Aorta (tissue), 5 donors: ENCODE results near the gene DNAH11. TPM values are rescaled to one million over a fixed set of nuclear protein-coding genes. Genes with fewer than 3 reads are reported as not detected.
"Not testable (repeated sequence)": the region's sequence is repeated elsewhere in the genome, so short reads cannot be mapped to it uniquely, and the experiment has no call there.

ENCODE experiments used
- ATAC-seq: fragments of 200-7000 bp; cut with Tn5 transposase; one replicate; pipeline ENCODE4 v1.9.1; 2022; ENCODE audit warnings: moderate library complexity; ENCODE audit not compliant: low FRiP score
- DNase-seq, 2 donors: peaks; one replicate each; pipeline ENCODE4 v3.0.0-alpha.2; 2020
- H3K27ac ChIP-seq, 2 donors: one replicate each; pipeline ENCODE4 v1.5.1; 2013; ENCODE audit warnings: low read length in 2 of 2, mild to moderate bottlenecking in 2 of 2, moderate library complexity in 2 of 2, control low read depth in 1 of 2, inconsistent platforms in 1 of 2, low read depth in 1 of 2
- H3K27me3 ChIP-seq, 2 donors: one replicate each; pipeline ENCODE4 v1.6.1; 2013; ENCODE audit warnings: control low read depth in 1 of 2, low read length in 1 of 2, mild to moderate bottlenecking in 1 of 2, moderate library complexity in 1 of 2; ENCODE audit not compliant: insufficient read depth in 2 of 2, control insufficient read depth in 1 of 2
- H3K36me3 ChIP-seq, 2 donors: one replicate each; pipeline ENCODE4 v1.6.1; 2013; ENCODE audit warnings: control low read depth in 1 of 2, low read length in 1 of 2, mild to moderate bottlenecking in 1 of 2; ENCODE audit not compliant: insufficient read depth in 2 of 2, control insufficient read depth in 1 of 2
- H3K4me1 ChIP-seq, 2 donors: one replicate each; pipeline ENCODE4 v1.6.1; 2013; ENCODE audit warnings: low read length in 2 of 2, control low read depth in 1 of 2, mild to moderate bottlenecking in 1 of 2, moderate library complexity in 1 of 2; ENCODE audit not compliant: insufficient read depth in 2 of 2, control insufficient read depth in 1 of 2
- H3K4me3 ChIP-seq, 2 donors: one replicate each; pipeline ENCODE4 v1.5.1; 2013; ENCODE audit warnings: low read length in 2 of 2, control low read depth in 1 of 2, mild to moderate bottlenecking in 1 of 2
- H3K9me3 ChIP-seq: one replicate; pipeline ENCODE4 v1.6.1; 2013; ENCODE audit warnings: mild to moderate bottlenecking, low read length; ENCODE audit not compliant: control insufficient read depth
- WGBS, 2 donors: extraction: QIAGEN DNeasy Blood & Tissue Kit; methylation state at CpG; one replicate each; pipeline ENCODE4 v1.1.7; 2013; 5-methylcytosine and 5-hydroxymethylcytosine counted together
- intact Hi-C, 2 donors: fragments of 100-400 bp; cut with DNase I; formaldehyde crosslinking; loops; one replicate each; pipeline versions ENCODE4 v1.14.2 to v1.15.0; 2022
- polyA plus RNA-seq, 2 donors: library from polyadenylated mRNA; stranded (reverse); fragments of 200-250 nt; gene quantifications; one replicate each; pipeline ENCODE4 v1.2.3, GENCODE V29; 2013
- total RNA-seq, 2 donors: library from RNA; stranded (reverse); fragmentation: NEBNext Ultra II Directional; extraction: Animal tissue kit (Norgen Biotek cat#: 25700); gene quantifications; one replicate each; pipeline ENCODE4 v1.2.1, GENCODE V29; 2021
- donor health status: healthy with polysubstance abuse.
- donor health status: Bipolar disorder and iron deficiency.
- donor health status: DM: no; HTN: no; CAD: no.
- donor health status: DM: no; HTN: no; CAD: no.
- donor health status: DM: yes; HTN: yes; CAD: no.

Gene DNAH11
- total and polyA plus RNA-seq, 4 donors: 2.5 to 3.3 (median 2.6) TPM; not detected in 1

DNA sequence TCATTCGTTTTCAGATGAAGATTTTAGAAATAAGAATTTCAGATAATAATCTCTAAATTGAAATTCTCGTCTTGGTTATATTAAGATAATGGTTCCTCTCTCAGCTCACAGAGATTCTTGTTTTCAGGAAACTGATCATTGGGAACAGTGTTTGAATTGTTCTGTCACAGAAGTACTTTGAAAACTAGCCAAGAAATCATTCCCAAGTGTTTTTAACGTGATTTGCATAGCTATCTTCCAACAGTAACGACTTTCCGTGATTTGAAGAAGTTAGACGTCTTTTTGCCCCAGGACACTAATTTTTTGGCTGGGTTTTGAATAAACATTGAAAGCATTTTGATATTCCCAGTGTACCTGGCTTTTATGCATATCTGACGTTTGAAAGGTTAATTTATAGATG lies 286.9 kb downstream of the DNAH11 start:
- H3K4me1 ChIP-seq: no peaks in the 10 kb centered on the region
- no peak overlapping the region for H3K27ac ChIP-seq
- ATAC-seq (no peak), DNase-seq (no peak)
- no peaks in the 10 kb centered on the region for H3K27me3 ChIP-seq
- no peaks in the 10 kb centered on the region for H3K9me3 ChIP-seq
- no peak overlapping the region for H3K4me3 ChIP-seq
- 66 to 75% methylated on average over 7 of the region's 7 CpGs for WGBS, 2 donors
- intact Hi-C loops: no loop called here
- no peaks in the 10 kb centered on the region for H3K36me3 ChIP-seq

GRCh38 chr7:21844742-21845141 lies 301.9 kb downstream of the DNAH11 start:
- WGBS, 2 donors: 34 to 42% methylated on average over 1 of the region's 1 CpG
- no peak for ATAC-seq

GRCh38 chr7:21850531-21851285 lies 307.9 kb downstream of the DNAH11 start:
- no peak for DNase-seq
- Histone ChIP-seq H3K4me1 (no peaks in the 10 kb centered on the region), H3K36me3 (no peaks in the 10 kb centered on the region), H3K27me3 (no peaks in the 10 kb centered on the region), H3K4me3 (no peak overlapping the region), H3K27ac (no peak overlapping the region), H3K9me3 (no peaks in the 10 kb centered on the region)
- 69 to 84% methylated on average over 4 to 5 of the region's 5 CpGs for WGBS, 2 donors
- intact Hi-C loops: no loop called here
- no peak for ATAC-seq

More at GRCh38 chr7:21844742-21845141, 301.9 kb downstream of the DNAH11 start:
- Histone ChIP-seq H3K4me3 (no peak overlapping the region), H3K27me3 (no peaks in the 10 kb centered on the region), H3K36me3 (no peaks in the 10 kb centered on the region), H3K9me3 (peaks cover 2% of the 10 kb centered on the region), H3K4me1 (no peaks in the 10 kb centered on the region), H3K27ac (no peak overlapping the region)
- no peak for DNase-seq
- intact Hi-C loops: no loop called here

- Histone ChIP-seq H3K27ac (no peak overlapping the region), H3K36me3 (no peaks in the 10 kb centered on the region), H3K9me3 (no peaks in the 10 kb centered on the region), H3K27me3 (no peaks in the 10 kb centered on the region), H3K4me1 (no peaks in the 10 kb centered on the region), H3K4me3 (no peak overlapping the region)
- intact Hi-C loops: no loop called here
- no peak for ATAC-seq
- 38 to 43% methylated on average over 6 of the region's 6 CpGs for WGBS, 2 donors
- no peak for DNase-seq
Observed at GRCh38 chr7:21851559-21851967, 308.7 kb downstream of the DNAH11 start.

DNA sequence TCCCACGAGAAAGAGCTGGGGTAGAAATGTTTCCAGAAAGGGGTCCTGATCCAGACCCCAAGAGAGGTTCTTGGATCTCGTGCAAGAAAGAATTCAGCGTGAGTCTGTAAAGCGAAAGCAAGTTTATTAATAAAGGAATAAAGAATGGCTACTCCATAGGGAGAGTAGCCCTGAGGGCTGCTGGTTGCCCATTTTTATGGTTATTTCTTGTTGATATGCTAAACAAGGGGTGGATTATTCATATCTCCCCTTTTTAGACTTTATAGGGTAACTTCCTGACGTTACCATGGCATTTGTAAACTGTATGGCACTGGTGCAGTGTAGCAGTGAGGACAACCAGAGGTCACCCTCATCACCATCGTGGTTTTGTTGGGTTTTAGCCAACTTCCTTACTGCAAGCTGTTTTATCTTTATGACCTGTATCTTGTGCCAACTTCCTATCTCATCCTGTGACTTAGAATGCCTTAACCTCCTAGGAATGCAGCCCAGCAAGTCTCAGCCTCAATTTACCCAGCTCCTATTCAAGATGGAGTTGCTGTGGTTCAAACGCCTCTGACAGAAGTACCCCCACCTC lies 322.9 kb downstream of the DNAH11 start:
- intact Hi-C loops, ATAC-seq, H3K4me1 ChIP-seq, H3K4me3 ChIP-seq, DNase-seq, H3K36me3 ChIP-seq, H3K27ac ChIP-seq, H3K9me3 ChIP-seq, H3K27me3 ChIP-seq: not testable (repeated sequence)
- WGBS, 2 donors: 63 to 65% methylated on average over 7 of the region's 7 CpGs

- ATAC-seq (no peak), DNase-seq (no peak)
- H3K4me1 ChIP-seq: no peaks in the 10 kb centered on the region
- no peak overlapping the region for H3K27ac ChIP-seq
- H3K27me3 ChIP-seq: no peaks in the 10 kb centered on the region
- H3K4me3 ChIP-seq: no peak overlapping the region
- WGBS, 2 donors: 4 to 35% methylated on average over 1 of the region's 1 CpG
- intact Hi-C loops: no loop called here
- H3K9me3 ChIP-seq: no peaks in the 10 kb centered on the region
- no peaks in the 10 kb centered on the region for H3K36me3 ChIP-seq
Observed at GRCh38 chr7:21866731-21867130, 323.9 kb downstream of the DNAH11 start.

- Histone ChIP-seq H3K27ac (no peak overlapping the region), H3K4me3 (no peak overlapping the region), H3K36me3 (no peaks in the 10 kb centered on the region), H3K9me3 (no peaks in the 10 kb centered on the region), H3K4me1 (no peaks in the 10 kb centered on the region), H3K27me3 (no peaks in the 10 kb centered on the region)
- DNase-seq (no peak), ATAC-seq (no peak)
- intact Hi-C loops: no loop called here
Observed at GRCh38 chr7:21867226-21867625, 324.4 kb downstream of the DNAH11 start.

- ATAC-seq: no peak
- Histone ChIP-seq H3K27ac (no peak overlapping the region), H3K9me3 (no peaks in the 10 kb centered on the region), H3K4me1 (no peaks in the 10 kb centered on the region), H3K27me3 (no peaks in the 10 kb centered on the region), H3K36me3 (no peaks in the 10 kb centered on the region), H3K4me3 (no peak overlapping the region)
- WGBS, 2 donors: 68 to 77% methylated on average over 8 of the region's 8 CpGs
- intact Hi-C loops: no loop called here
- DNase-seq: no peak
Observed at GRCh38 chr7:21867816-21868575, 325.2 kb downstream of the DNAH11 start.

GRCh38 chr7:21868576-21868850 lies 325.7 kb downstream of the DNAH11 start:
- H3K27me3 ChIP-seq: no peaks in the 10 kb centered on the region

More at GRCh38 chr7:21868576-21868850, 325.7 kb downstream of the DNAH11 start:
- WGBS, 2 donors: 56 to 67% methylated on average over 3 of the region's 3 CpGs
- Histone ChIP-seq H3K4me1 (no peaks in the 10 kb centered on the region), H3K27ac (no peak overlapping the region), H3K9me3 (no peaks in the 10 kb centered on the region), H3K4me3 (no peak overlapping the region), H3K36me3 (no peaks in the 10 kb centered on the region)
- no peak for DNase-seq
- intact Hi-C loops: no loop called here
- ATAC-seq: no peak
